Caco-2 (cell line): ENCODE results near the gene TCAP. TPM values are rescaled to one million over a fixed set of nuclear protein-coding genes. Genes with fewer than 3 reads are reported as not detected.

Experiments
- BruUV-seq: library from RNA; stranded (reverse); fragments of 400-500 nt; replicated peaks from 2 replicates; lab custom pipeline; 2021; lab: Mats Ljungman, UMichigan
- CTCF ChIA-PET: fragments of 300-600 bp; sonication (Branson Sonifier 250); formaldehyde crosslinking; loops from one replicate; lab custom pipeline; 2022; ENCODE audit warnings: antibody characterized with exemption; lab: Charles Lee
- POLR2A ChIA-PET: fragments of 300-600 bp; sonication (Branson Sonifier 250); formaldehyde crosslinking; loops from one replicate; lab custom pipeline; 2022; ENCODE audit warnings: antibody characterized with exemption; lab: Charles Lee
- DNase-seq, 2 experiments: peaks; one replicate each; pipeline versions ENCODE4 v3.0.0 to v3.0.0-alpha.2; 2020 to 2022
- H3K27me3 ChIP-seq: replicated peaks from 2 replicates; pipeline ENCODE4 v1.6.0; 2011; ENCODE audit warnings: low read length; ENCODE audit not compliant: control insufficient read depth, insufficient read depth
- H3K36me3 ChIP-seq: 2 replicates; pipeline ENCODE4 v1.5.1; 2011; ENCODE audit warnings: low read length; ENCODE audit not compliant: control insufficient read depth, insufficient read depth
- H3K4me1 ChIP-seq: fragments of 250-450 bp; sonication (Bioruptor Pico); 2 replicates; pipeline ENCODE4 v1.5.1; 2020; ENCODE audit warnings: mild to moderate bottlenecking
- H3K4me3 ChIP-seq: 2 replicates; pipeline ENCODE4 v1.5.1; 2011; ENCODE audit warnings: low read depth, mild to moderate bottlenecking, control low read depth, low read length
- H3K9me3 ChIP-seq: fragments of 250-450 bp; sonication (Bioruptor Pico); 2 replicates; pipeline ENCODE4 v1.5.1; 2020; ENCODE audit warnings: mild to moderate bottlenecking, moderate library complexity
- H3K27ac Mint-ChIP-seq: one replicate; pipeline ENCODE4 v1.8.0; 2022; ENCODE audit warnings: mixed read lengths; ENCODE audit not compliant: unreplicated experiment
- H3K27me3 Mint-ChIP-seq: one replicate; pipeline ENCODE4 v1.8.0; 2022; ENCODE audit warnings: mixed read lengths; ENCODE audit not compliant: insufficient read depth, unreplicated experiment
- H3K36me3 Mint-ChIP-seq: one replicate; pipeline ENCODE4 v1.8.0; 2022; ENCODE audit warnings: mild to moderate bottlenecking, mixed read lengths; ENCODE audit not compliant: insufficient read depth, unreplicated experiment
- H3K4me1 Mint-ChIP-seq: one replicate; pipeline ENCODE4 v1.8.0; 2022; ENCODE audit warnings: low read depth, mixed read lengths; ENCODE audit not compliant: unreplicated experiment
- H3K4me3 Mint-ChIP-seq: one replicate; pipeline ENCODE4 v1.8.0; 2022; ENCODE audit warnings: mild to moderate bottlenecking, moderate library complexity, mixed read lengths; ENCODE audit not compliant: unreplicated experiment
- H3K9me3 Mint-ChIP-seq: one replicate; pipeline ENCODE4 v1.8.0; 2022; ENCODE audit warnings: mixed read lengths; ENCODE audit not compliant: unreplicated experiment
- intact Hi-C: fragments of 100-400 bp; cut with micrococcal nuclease; formaldehyde crosslinking; loops from one replicate; pipeline ENCODE4 v1.10.0; 2022; ENCODE audit not compliant: unreplicated experiment
- total RNA-seq: library from RNA; stranded (reverse); gene quantifications from 2 replicates; pipeline ENCODE4 v1.2.3, GENCODE V29; 2022
- TF ChIP-seq, protein P1 (sequence below), 2 experiments: fragments of 200-600 bp in 1 of 2; IDR thresholded peaks; 1 replicate in 1 of 2; 2 replicates in 1 of 2; pipeline versions ENCODE4 v1.5.1 to v1.8.0; 2011 to 2022; ENCODE audit warnings: antibody characterized with exemption in 1 of 2, control low read depth in 1 of 2, inconsistent platforms in 1 of 2, low read depth in 1 of 2, low read length in 1 of 2, mild to moderate bottlenecking in 1 of 2, moderate library complexity in 1 of 2; ENCODE audit not compliant: insufficient read depth in 1 of 2, severe bottlenecking in 1 of 2, unreplicated experiment in 1 of 2

TCAP gene
- total RNA-seq, 1 experiment from 2014 or later: 1.6 TPM

DNA sequence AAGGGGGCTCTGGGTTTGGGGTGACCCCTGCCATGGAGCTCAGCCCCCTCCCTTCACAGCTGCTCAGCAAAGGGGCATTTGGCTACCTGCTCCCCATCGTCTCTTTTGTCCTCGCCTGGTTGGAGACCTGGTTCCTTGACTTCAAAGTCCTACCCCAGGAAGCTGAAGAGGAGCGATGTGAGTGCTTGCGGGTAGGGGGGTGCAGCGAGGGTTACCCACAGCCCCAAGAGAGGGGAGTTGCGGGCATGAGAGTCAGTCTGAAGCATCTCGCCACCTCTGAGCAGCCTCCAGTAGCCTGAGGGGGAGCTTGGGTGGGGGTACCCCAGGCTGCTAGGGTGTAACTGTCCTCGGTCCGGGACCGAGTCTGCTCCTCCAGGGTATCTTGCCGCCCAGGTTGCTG lies 6.8 kb upstream of the TCAP start:
- Mint-ChIP-seq H3K36me3 (peaks cover 9% of the 10 kb centered on the region), H3K27me3 (no peaks in the 10 kb centered on the region), H3K9me3 (no peaks in the 10 kb centered on the region), H3K27ac (no peak overlapping the region), H3K4me3 (no peak overlapping the region), H3K4me1 (no peaks in the 10 kb centered on the region)
- CTCF ChIA-PET: interaction anchor here (0.7 kb wide), 1 partner anchor 12 kb away, joined by 3 read pairs; no protein-coding TSS in a partner anchor
- POLR2A ChIA-PET: no interaction called here
- no peak overlapping the region for H3K4me3 ChIP-seq
- no peak for DNase-seq
- peaks cover 4% of the 10 kb centered on the region for H3K4me1 ChIP-seq
- intact Hi-C loops: no loop called here
- TF ChIP-seq, protein P1, sequence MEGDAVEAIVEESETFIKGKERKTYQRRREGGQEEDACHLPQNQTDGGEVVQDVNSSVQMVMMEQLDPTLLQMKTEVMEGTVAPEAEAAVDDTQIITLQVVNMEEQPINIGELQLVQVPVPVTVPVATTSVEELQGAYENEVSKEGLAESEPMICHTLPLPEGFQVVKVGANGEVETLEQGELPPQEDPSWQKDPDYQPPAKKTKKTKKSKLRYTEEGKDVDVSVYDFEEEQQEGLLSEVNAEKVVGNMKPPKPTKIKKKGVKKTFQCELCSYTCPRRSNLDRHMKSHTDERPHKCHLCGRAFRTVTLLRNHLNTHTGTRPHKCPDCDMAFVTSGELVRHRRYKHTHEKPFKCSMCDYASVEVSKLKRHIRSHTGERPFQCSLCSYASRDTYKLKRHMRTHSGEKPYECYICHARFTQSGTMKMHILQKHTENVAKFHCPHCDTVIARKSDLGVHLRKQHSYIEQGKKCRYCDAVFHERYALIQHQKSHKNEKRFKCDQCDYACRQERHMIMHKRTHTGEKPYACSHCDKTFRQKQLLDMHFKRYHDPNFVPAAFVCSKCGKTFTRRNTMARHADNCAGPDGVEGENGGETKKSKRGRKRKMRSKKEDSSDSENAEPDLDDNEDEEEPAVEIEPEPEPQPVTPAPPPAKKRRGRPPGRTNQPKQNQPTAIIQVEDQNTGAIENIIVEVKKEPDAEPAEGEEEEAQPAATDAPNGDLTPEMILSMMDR (IDR thresholded peaks at IDR 0.05; ENCODE audit: insufficient read depth in 1 of 2, low read depth in 1 of 2, low read length in 1 of 2, severe bottlenecking in 1 of 2, unreplicated experiment in 1 of 2): no peak
- peaks cover 2% of the 10 kb centered on the region for H3K36me3 ChIP-seq
- H3K27me3 ChIP-seq: no peaks in the 10 kb centered on the region
- H3K9me3 ChIP-seq: no peaks in the 10 kb centered on the region
- BruUV-seq: no TSS peak

DNA sequence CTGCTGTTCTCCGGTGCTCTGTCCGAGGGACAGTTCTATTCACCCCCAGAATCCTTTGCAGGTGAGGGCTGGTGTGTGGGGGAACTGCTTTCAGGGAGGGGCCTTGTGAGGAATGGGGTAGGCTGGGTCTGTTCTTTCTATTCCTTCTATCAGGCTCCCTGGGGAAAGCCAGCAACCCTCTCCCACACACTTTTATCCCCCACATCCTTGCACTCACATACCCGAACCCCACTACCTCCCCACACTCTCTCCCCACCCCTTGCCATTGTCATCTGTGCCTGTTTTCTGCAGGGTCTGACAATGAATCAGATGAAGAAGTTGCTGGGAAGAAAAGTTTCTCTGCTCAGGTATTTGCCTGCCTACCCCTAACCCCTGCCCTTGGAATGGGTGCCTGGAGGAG lies 6.4 kb upstream of the TCAP start:
- Mint-ChIP-seq H3K36me3 (peaks cover 9% of the 10 kb centered on the region), H3K4me1 (no peaks in the 10 kb centered on the region), H3K27me3 (no peaks in the 10 kb centered on the region), H3K27ac (no peak overlapping the region), H3K9me3 (no peaks in the 10 kb centered on the region), H3K4me3 (no peak overlapping the region)
- Histone ChIP-seq H3K36me3 (peaks cover 2% of the 10 kb centered on the region), H3K9me3 (no peaks in the 10 kb centered on the region), H3K4me3 (no peak overlapping the region), H3K27me3 (no peaks in the 10 kb centered on the region), H3K4me1 (no peaks in the 10 kb centered on the region; the same call in 1 of the 2 replicates)
- intact Hi-C loops: no loop called here
- CTCF ChIA-PET: interaction anchor here (0.7 kb wide), 1 partner anchor 12 kb away, joined by 3 read pairs; no protein-coding TSS in a partner anchor
- TF ChIP-seq, protein P1 (IDR thresholded peaks at IDR 0.05; ENCODE audit: insufficient read depth in 1 of 2, low read depth in 1 of 2, low read length in 1 of 2, severe bottlenecking in 1 of 2, unreplicated experiment in 1 of 2): no peak
- POLR2A ChIA-PET: no interaction called here
- no peak for DNase-seq
- BruUV-seq: no TSS peak

DNA sequence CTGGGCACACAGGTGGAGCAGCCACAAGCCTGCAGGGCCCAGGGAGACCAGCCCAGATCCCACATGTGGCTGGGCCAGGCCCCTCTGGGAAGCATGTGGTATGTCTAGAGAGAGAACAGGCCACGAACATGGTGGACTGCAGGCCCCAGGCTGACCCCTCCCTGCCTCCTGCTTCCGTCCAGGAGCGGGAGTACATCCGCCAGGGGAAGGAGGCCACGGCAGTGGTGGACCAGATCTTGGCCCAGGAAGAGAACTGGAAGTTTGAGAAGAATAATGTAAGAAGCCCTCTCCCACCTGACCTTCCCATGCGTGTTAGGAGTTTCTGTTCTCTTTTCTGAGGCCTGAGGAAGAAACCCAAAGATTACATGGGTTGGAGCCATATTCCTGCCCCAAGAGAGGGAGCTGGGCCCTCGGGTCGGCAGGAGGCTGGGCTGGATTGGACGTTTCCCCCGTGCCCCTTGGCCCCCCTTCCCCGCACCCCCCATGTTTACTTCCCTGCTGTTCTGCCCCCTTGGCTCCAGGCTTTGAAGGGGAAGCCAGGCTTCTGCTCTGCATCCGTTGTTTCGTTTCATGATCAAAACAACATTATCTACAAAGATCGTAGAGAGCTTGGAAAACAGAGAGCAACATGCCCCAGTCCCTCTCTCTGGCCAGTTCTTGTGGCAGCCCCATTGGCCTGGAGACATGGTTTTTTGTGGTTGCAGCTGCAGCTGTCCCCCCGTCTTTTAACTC lies 5.7 kb upstream of the TCAP start:
- no peak for DNase-seq
- Mint-ChIP-seq H3K4me3 (no peak overlapping the region), H3K27ac (no peak overlapping the region), H3K4me1 (no peaks in the 10 kb centered on the region), H3K36me3 (peaks cover 9% of the 10 kb centered on the region), H3K9me3 (no peaks in the 10 kb centered on the region), H3K27me3 (no peaks in the 10 kb centered on the region)
- Histone ChIP-seq H3K36me3 (peaks cover 2% of the 10 kb centered on the region), H3K27me3 (no peaks in the 10 kb centered on the region), H3K4me1 (no peaks in the 10 kb centered on the region; the same call in 1 of the 2 replicates), H3K4me3 (no peak overlapping the region), H3K9me3 (no peaks in the 10 kb centered on the region)
- TF ChIP-seq, protein P1 (IDR thresholded peaks at IDR 0.05; ENCODE audit: insufficient read depth in 1 of 2, low read depth in 1 of 2, low read length in 1 of 2, severe bottlenecking in 1 of 2, unreplicated experiment in 1 of 2): no peak
- ChIA-PET POLR2A (no interaction called here), CTCF (no interaction called here)
- intact Hi-C loops: no loop called here
- BruUV-seq: no TSS peak
